HAP-1 (cell line): ENCODE results near the gene COQ4.

ENCODE experiments used
- DNase-seq, 2 experiments: peaks; one replicate each; pipeline ENCODE4 v3.0.0-alpha.2; 2016 to 2020; ENCODE audit warnings: low spot score in 2 of 2
- H3K27me3 ChIP-seq: fragments of 250-450 bp; sonication (Bioruptor Pico); 2 replicates; pipeline ENCODE4 v1.5.1; 2020; ENCODE audit warnings: low read depth, mild to moderate bottlenecking, moderate library complexity
- H3K36me3 ChIP-seq: fragments of 250-450 bp; sonication (Bioruptor Pico); replicated peaks from 2 replicates; pipeline ENCODE4 v1.5.1; 2020; ENCODE audit warnings: mild to moderate bottlenecking
- H3K4me1 ChIP-seq: fragments of 250-450 bp; sonication (Bioruptor Pico); 2 replicates; pipeline ENCODE4 v1.5.1; 2020; ENCODE audit warnings: mild to moderate bottlenecking
- H3K4me3 ChIP-seq: fragments of 250-450 bp; sonication (Bioruptor Pico); 2 replicates; pipeline ENCODE4 v1.5.1; 2020; ENCODE audit warnings: mild to moderate bottlenecking, moderate library complexity
- H3K9me3 ChIP-seq: fragments of 250-450 bp; sonication (Bioruptor Pico); 2 replicates; pipeline ENCODE4 v1.5.1; 2020; ENCODE audit warnings: mild to moderate bottlenecking, moderate library complexity
- in situ Hi-C: fragments of 300-500 bp; cut with MboI; formaldehyde crosslinking; loops from 3 replicates; pipeline ENCODE4 v1.14.3; 2020; ENCODE audit warnings: low sequenced_read_pairs, inconsistent platforms, mixed read lengths

Gene COQ4

DNA sequence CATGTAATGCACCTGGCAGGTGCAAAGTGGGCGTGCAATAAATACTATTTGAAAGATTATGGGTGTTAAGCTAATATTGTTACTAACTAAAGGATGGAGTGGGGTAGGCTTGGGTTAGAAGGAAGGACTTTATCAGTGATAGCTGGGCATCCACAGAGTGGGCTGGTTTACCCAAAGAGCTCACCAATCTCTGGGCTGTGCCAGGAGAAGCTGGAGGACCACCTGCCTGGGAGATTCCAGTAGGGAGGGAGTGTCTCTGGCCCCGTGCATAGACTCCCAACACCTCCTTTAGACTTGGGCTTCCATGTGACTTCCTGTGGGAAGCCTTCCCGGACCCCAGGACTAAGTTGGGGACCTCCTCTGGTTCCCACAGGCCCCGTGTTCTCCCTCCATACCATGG lies 42.9 kb downstream of the COQ4 start:
- no peak for DNase-seq
- Histone ChIP-seq H3K4me1 (peaks cover 23% of the 10 kb centered on the region), H3K4me3 (peak overlapping the region; percentile 13), H3K27me3 (no peaks in the 10 kb centered on the region), H3K36me3 (no peaks in the 10 kb centered on the region), H3K9me3 (no peaks in the 10 kb centered on the region)
- in situ Hi-C loops: no loop called here

DNA sequence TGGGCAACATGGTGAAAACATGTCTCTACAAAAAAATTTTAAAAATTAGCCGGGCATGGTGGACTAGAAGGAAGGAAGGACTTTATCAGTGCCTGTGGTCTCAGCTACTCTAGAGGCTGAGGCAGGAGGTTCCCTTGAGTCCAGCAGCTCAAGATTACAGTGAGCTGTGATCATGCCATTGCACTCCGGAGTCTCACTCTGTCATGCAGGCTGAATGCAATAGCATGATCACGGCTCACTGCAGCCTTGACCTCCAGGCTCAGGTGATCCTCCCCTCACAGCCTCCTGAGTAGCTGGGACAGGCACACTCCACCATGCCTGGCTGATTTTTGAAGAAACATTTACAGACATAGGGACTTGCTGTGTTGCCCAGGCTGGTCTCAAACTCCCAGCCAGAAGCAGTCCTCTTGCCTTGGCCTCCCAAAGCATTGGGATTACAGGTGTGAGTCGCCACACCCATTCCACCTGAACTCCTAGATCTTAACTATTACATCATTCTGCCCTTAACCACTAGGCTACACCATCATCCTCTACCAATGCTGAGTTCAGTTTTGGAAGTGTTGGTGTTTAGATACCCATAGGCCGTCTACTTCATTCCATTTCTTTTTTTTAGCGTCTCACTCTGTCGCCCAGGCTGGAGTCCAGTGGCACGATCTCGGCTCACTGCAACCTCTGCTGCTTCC lies 46.5 kb downstream of the COQ4 start:
- H3K4me1 ChIP-seq: peaks cover 19% of the 10 kb centered on the region
- in situ Hi-C loops: no loop called here

DNA sequence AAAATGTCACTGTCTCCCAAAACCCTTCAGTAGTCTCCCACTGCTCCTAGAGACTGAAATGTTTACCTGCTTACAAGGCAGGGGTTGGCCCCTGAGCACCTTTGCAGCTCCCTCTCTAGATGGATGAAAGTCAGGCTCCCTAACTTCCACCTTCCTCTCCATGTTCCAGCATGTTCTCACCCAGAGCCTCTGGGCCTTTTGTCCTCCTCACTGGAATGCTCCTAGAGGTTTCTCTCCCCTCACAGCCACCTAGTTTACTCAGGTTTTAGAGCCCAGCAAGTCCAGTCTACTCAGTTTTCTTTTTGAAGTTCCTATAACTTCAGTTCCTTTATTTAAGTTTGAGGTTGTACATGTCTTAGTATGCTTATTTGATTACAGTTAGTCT lies 47.7 kb downstream of the COQ4 start:
- in situ Hi-C loops: no loop called here
- H3K9me3 ChIP-seq: no peaks in the 10 kb centered on the region
- peak overlapping the region; percentile 79 for H3K4me3 ChIP-seq
- DNase-seq: no peak
- H3K27me3 ChIP-seq: no peaks in the 10 kb centered on the region
- peaks cover 7% of the 10 kb centered on the region for H3K4me1 ChIP-seq
- 0 out of 2 replicates have a peak, but pooled peaks cover 4% of the 10 kb centered on the region for H3K36me3 ChIP-seq

More for the DNA sequence above, 46.5 kb downstream of the COQ4 start:
- no peak for DNase-seq
- Histone ChIP-seq H3K9me3 (no peaks in the 10 kb centered on the region), H3K36me3 (no peaks in the 10 kb centered on the region), H3K4me3 (no peak overlapping the region), H3K27me3 (no peaks in the 10 kb centered on the region)

DNA sequence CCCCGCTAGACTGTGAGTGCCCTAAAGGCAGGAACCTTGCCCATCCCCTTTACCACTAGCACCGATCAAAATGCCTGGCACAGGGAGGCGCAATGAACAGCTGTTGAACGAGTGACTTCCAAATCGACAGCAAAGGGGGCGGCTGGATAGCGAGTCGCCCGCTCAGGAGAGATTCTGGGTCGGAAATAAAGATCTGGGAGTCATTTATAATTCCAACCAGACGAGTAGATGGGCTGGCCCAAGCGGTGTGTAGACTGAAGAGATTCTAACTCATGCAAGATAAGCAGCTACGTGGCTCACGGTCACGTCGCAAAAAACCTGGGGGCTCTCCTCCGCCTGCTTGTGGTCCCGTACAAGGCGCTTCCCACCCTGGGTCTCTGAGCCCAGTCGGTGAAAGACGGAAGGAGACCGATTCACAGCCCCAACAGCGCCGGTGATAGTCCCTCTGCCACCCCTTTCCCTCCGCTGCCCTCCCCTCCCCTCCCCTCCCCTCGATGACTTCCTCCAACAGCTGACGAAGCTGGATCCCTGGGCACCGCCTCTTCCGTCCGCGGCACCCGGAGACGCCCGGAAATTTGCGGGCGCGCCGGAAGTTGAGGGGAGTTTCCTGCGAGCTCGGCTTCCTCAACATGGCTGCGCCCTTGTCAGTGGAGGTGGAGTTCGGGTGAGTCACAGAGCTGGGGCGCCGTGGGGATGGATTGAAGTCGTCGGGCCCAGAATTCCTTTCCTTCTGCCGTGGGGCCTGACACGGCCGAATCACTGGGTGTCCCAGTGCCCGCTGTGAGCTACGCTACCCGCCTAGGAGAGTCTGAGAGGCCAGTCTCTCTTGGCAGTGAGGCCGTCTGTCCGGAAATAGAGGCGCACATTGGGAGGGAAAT lies 48.4 kb downstream of the COQ4 start, which contains the start of gene URM1:
URM1 (plus strand) TSS at position 623 of the 878 bp plus-strand sequence; CDS start at position 630, 7 bp downstream.
- peak; percentile 92 to 95 for DNase-seq
- 0 out of 2 replicates have a peak, but pooled peaks cover 4% of the 10 kb centered on the region for H3K36me3 ChIP-seq
- peaks cover 3% of the 10 kb centered on the region; the same call in 1 of the 2 replicates for H3K4me1 ChIP-seq
- in situ Hi-C loops: no loop called here
- peak within 1 kb of the TSS; percentile 79 for H3K4me3 ChIP-seq
- H3K9me3 ChIP-seq: no peaks in the 10 kb centered on the region
- no peaks in the 10 kb centered on the region for H3K27me3 ChIP-seq

DNA sequence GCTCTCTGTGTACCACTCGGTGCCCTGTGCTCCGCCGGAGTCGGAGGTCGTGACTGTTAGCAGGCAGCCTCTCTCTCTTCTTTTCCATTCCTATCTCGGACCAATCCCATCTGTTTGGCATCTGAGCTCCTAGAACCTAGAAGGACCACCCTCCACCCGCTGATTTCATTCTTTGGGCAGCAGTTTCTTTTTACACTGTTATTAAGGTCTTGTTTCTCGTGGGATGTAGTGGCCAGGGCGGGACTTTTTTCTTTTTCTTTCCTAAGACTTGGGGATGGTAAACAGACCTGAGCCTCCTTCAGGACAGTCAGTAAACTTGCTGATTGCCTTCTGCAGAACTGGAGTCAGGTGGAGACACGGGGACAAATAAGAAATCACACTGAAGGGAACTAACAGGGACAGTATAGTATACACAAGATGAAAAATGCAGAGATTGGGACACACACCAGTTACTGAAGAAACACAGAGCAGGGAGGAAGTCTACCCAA lies 49.0 kb downstream of the COQ4 start:
- peak overlapping the region; percentile 79 for H3K4me3 ChIP-seq
- H3K4me1 ChIP-seq: peaks cover 3% of the 10 kb centered on the region; the same call in 1 of the 2 replicates
- no peaks in the 10 kb centered on the region for H3K27me3 ChIP-seq
- in situ Hi-C loops: no loop called here
- H3K36me3 ChIP-seq: 0 out of 2 replicates have a peak, but pooled peaks cover 4% of the 10 kb centered on the region
- no peak for DNase-seq
- no peaks in the 10 kb centered on the region for H3K9me3 ChIP-seq

DNA sequence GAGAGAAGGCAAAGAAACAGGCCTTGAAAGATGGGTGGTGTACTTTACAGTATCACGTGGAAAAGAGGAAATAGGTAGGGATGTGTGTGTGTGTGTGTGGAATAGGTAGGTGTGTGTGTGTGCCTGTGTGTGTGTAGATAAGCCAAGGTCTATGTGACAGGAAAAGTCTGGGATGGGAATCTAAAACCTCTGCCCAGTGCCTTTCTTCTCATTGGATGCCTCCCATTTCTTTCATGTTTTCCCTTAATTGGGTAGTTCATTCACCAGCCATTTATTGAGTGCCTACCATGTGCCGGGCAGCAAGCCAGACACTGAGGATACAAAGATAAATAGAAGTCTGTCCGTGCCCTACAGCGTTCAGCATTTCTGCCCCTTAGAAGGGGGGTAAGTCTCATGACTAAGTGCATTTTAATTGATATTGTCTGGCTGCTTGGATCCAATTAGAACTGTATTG lies 49.6 kb downstream of the COQ4 start:
- Histone ChIP-seq H3K4me1 (peaks cover 3% of the 10 kb centered on the region; the same call in 1 of the 2 replicates), H3K4me3 (peak overlapping the region; percentile 79), H3K27me3 (no peaks in the 10 kb centered on the region), H3K9me3 (no peaks in the 10 kb centered on the region), H3K36me3 (0 out of 2 replicates have a peak, but pooled peaks cover 4% of the 10 kb centered on the region)
- in situ Hi-C loops: no loop called here
- no peak for DNase-seq

DNA sequence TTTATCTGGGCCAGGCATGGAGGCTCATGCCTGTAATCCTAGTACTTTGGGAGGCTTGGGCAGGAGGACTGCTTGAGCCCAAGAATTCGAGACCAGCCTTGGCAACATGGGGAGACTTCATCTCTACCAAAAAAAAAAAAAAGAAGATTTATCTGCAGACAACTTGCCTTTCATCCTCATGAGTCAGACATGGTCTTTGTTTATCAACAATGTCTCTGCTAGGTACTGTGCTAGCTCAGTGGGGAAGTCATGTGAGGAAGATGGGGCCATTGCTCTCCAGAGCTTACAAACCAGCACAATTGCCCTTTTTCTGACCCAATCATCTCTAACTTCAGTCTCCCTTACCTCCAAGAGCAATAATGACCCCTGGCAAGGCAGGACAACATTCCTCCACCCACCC lies 50.1 kb downstream of the COQ4 start:
- H3K4me3 ChIP-seq: no peak overlapping the region
- H3K4me1 ChIP-seq: peaks cover 3% of the 10 kb centered on the region; the same call in 1 of the 2 replicates
- in situ Hi-C loops: no loop called here
- H3K9me3 ChIP-seq: no peaks in the 10 kb centered on the region
- 0 out of 2 replicates have a peak, but pooled peaks cover 4% of the 10 kb centered on the region for H3K36me3 ChIP-seq
- H3K27me3 ChIP-seq: no peaks in the 10 kb centered on the region
- no peak for DNase-seq

DNA sequence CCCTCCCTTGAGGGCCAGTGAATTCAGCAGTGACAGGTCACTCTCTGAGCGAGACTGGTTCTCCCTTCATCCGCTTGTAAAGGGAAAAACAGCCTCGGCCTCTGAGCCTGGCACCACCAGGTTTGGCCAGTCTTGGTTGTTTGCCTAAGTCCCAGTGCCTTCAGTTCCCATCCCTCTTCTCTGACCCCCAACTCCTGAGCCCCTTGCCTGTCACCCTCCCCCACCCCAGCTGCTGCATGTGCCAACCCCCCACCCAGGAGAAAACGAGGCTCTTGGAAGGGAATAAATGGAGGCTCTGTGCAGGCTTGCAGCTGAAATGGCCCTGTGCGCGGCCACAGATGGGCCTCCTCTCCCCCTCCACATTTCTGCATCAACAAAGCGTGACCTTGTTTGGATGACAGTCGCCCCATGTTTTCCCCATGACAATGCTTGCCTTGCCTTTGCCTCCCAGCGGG lies 51.6 kb downstream of the COQ4 start:
- in situ Hi-C loops: no loop called here

DNA sequence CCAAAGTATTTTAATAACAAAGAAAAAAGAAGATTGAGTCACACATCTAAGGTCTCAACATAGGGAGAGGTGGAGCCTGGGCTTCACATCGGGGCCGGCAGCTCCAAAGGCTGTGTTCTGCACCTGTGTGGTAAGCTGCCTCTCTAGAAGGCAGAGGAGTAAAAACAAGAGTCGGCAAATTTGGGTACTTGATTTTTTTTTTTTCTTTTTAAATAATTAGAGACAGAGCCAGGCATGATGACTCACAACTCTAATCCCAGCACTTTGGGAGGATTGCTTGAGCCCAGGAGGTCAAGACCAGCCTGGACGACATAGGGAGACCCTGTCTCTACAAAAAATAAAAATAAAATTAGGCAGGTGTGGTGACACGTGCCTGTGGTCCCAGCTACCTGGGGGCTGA lies 53.2 kb downstream of the COQ4 start:
- no peak for DNase-seq
- Histone ChIP-seq H3K4me1 (peaks cover 3% of the 10 kb centered on the region; the same call in 1 of the 2 replicates), H3K27me3 (no peaks in the 10 kb centered on the region), H3K9me3 (no peaks in the 10 kb centered on the region), H3K36me3 (peaks cover 6% of the 10 kb centered on the region; the same call in 1 of the 2 replicates), H3K4me3 (no peak overlapping the region)
- in situ Hi-C loops: no loop called here

More for the DNA sequence above, 51.6 kb downstream of the COQ4 start:
- DNase-seq: no peak
- H3K4me3 ChIP-seq: no peak overlapping the region
- H3K27me3 ChIP-seq: no peaks in the 10 kb centered on the region
- no peaks in the 10 kb centered on the region for H3K9me3 ChIP-seq
- peaks cover 3% of the 10 kb centered on the region; the same call in 1 of the 2 replicates for H3K4me1 ChIP-seq
- peaks cover 6% of the 10 kb centered on the region; the same call in 1 of the 2 replicates for H3K36me3 ChIP-seq

DNA sequence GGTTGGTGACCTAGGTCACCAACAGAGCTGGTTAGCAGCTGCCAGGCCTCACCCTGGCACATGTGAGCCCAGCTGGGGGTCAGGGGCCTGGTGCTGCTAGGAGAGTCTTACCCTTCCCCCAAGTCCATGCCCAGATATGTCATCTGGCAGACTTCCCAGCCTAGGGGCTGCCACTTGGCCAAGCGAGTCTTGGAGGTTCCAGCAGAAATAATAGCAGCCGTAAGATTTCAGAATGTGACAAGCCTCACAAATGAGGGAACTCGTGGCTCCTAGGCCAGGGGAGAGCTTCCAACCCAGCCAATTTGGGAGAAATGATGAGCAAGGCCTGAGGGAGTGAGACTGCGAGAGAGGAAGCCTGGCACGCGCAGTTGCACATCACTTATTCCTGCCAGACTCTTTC lies 59.6 kb downstream of the COQ4 start:
- in situ Hi-C loops: no loop called here
- no peaks in the 10 kb centered on the region for H3K9me3 ChIP-seq
- H3K36me3 ChIP-seq: peaks cover 7% of the 10 kb centered on the region; the same call in 1 of the 2 replicates
- H3K4me1 ChIP-seq: peaks cover 10% of the 10 kb centered on the region
- no peaks in the 10 kb centered on the region for H3K27me3 ChIP-seq
- no peak overlapping the region for H3K4me3 ChIP-seq
- no peak for DNase-seq

DNA sequence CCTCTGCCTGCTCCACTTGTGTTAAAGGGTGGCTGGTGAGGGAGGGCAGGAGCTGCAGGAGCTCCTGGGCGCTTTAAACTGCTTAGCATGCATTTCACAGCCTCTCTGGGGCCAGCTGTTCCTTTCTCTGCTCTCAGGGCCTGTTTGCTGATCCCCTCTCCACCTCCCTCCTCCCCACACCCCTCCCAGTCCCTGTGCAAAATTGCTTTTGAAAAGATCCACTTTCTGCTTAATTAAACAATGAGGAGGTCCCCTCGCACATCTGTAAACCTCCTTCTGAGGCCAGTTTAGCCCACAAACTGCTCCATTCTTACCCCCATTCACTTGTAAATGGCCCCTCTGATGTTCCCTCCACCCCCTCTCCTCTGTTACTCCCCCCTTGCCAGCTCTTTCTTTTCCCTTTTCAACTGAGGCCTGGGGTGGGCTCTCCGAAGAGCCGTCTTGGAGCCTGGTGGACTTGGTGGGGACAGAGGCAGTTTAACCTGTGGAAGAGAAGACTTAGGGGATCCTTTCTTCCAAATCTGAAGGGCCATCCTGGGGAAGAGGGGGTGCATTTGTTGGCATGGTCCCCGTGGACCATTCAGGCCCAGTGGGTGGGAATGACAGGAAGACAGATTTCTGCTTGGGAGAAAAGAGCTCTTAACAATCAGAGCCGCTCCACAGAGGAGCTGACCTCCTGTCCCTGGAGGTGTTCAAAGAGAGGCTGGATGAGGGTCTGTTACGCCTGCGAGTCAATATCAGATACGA lies 60.5 kb downstream of the COQ4 start:
- DNase-seq: peak; percentile 68 to 78
- Histone ChIP-seq H3K4me1 (peaks cover 10% of the 10 kb centered on the region), H3K9me3 (no peaks in the 10 kb centered on the region), H3K27me3 (no peaks in the 10 kb centered on the region), H3K4me3 (no peak overlapping the region), H3K36me3 (peaks cover 8% of the 10 kb centered on the region)
- in situ Hi-C loops: no loop called here
